Nephron progenitor cell (in vitro differentiated cells): Measurements from ENCODE around the gene LAT.

Experiments
- DNase-seq: peaks from one replicate; pipeline ENCODE4 v3.0.0; 2021
- H3K27ac Mint-ChIP-seq: 2 replicates; pipeline ENCODE4 v1.8.0; 2021; ENCODE audit warnings: mild to moderate bottlenecking, moderate library complexity, mixed read lengths
- H3K27me3 Mint-ChIP-seq: 2 replicates; pipeline ENCODE4 v1.8.0; 2021; ENCODE audit warnings: mild to moderate bottlenecking, low read depth, mixed read lengths; ENCODE audit not compliant: poor library complexity
- H3K36me3 Mint-ChIP-seq: 2 replicates; pipeline ENCODE4 v1.8.0; 2021; ENCODE audit warnings: low read depth, mixed read lengths
- H3K4me1 Mint-ChIP-seq: 2 replicates; pipeline ENCODE4 v1.8.0; 2021; ENCODE audit warnings: mixed read lengths
- H3K4me3 Mint-ChIP-seq: 2 replicates; pipeline ENCODE4 v1.8.0; 2021; ENCODE audit warnings: mild to moderate bottlenecking, moderate library complexity, mixed read lengths
- H3K9me3 Mint-ChIP-seq: 2 replicates; pipeline ENCODE4 v1.8.0; 2021; ENCODE audit warnings: mild to moderate bottlenecking, moderate library complexity, mixed read lengths
- CTCF ChIP-seq: fragments of 200-600 bp; sonication (generic); IDR thresholded peaks from 2 replicates; pipeline ENCODE4 v1.5.0; 2021; ENCODE audit warnings: antibody characterized with exemption

The LAT gene

GRCh38 chr16:29014561-29015069 lies 29.8 kb downstream of the LAT start:
- no peaks in the 10 kb centered on the region for H3K36me3 Mint-ChIP-seq
- no peaks in the 10 kb centered on the region for H3K9me3 Mint-ChIP-seq
- H3K27ac Mint-ChIP-seq, result no peak overlapping the region
- no peak overlapping the region for H3K4me3 Mint-ChIP-seq
- no peaks in the 10 kb centered on the region for H3K4me1 Mint-ChIP-seq
- DNase-seq, result no peak
- TF ChIP-seq CTCF, result no peak
- H3K27me3 Mint-ChIP-seq, result peaks cover 17% of the 10 kb centered on the region

DNA sequence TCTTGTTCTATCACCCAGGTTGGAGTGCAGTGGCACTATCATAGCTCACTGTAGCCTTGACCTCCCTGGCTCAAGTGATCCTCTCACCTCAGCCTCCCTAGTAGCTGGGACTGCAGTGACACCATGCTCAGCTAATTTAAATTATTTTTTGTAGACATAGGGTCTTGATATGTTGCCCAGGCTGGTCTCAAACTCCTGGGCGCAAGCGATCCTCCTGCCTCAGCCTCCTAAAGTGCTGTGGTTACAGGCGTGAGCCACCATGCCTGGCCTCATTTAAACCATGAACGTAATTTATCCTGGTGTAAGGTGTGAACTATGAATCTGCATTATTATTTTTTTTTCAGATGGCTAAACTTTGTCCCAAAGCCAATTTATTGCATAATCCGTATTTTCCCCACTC lies 37.3 kb downstream of the LAT start:
- Mint-ChIP-seq H3K4me1 (peaks cover 5% of the 10 kb centered on the region), H3K27me3 (peaks cover 3% of the 10 kb centered on the region), H3K36me3 (no peaks in the 10 kb centered on the region), H3K9me3 (no peaks in the 10 kb centered on the region), H3K27ac (no peak overlapping the region), H3K4me3 (no peak overlapping the region)
- no peak for TF ChIP-seq CTCF
- DNase-seq, result no peak

DNA sequence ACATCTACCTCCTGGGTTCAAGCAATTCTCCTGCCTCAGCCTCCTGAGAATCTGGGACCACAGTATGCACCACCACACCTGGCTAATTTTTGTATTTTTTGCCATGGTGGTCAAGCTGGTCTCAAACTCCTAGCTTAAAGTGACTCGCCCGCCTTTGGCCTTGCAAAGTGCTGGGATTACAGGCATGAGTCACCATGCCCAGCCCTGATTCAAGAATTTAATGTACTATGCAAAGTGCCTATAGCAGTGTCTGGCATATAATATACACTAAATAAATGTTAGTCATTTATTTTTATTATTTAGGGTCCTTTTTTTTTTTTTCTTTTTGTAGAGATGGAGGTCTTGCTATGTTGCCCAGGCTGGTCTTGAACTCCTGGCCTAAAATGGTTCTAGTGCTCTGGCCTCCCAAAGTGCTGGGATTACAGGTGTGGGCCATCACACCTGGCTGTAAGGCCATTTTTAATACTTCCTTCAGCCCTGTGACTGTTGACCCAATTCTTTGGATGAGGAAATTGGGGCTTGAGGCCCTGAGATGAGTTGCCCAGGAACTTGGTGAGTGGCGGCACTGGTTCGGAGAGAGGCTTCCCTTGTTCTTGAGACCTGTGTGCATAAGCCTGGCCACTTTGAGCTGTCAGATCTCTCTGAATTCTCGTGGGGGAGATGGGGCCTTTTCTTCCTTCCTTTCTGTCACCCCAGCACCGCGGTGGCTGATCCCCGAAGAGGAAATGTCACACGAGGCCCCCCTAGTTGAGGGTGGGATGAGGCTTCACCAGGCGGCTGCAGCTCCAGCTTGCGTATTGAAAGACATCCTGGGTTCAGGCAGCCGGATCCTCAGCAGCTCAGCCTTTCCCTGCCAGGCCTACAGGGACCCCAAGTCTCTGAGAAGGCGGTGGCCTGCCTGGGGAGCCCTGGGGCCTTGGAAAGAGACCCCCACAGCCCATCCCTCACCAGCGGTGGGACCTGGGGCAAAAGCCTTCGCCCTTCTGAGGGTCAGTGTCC lies 38.7 kb downstream of the LAT start:
- H3K27ac Mint-ChIP-seq, result no peak overlapping the region
- TF ChIP-seq CTCF, result no peak
- H3K9me3 Mint-ChIP-seq, result no peaks in the 10 kb centered on the region
- H3K4me1 Mint-ChIP-seq, result peaks cover 10% of the 10 kb centered on the region
- H3K27me3 Mint-ChIP-seq, result peaks cover 3% of the 10 kb centered on the region
- H3K4me3 Mint-ChIP-seq, result no peak overlapping the region
- H3K36me3 Mint-ChIP-seq, result no peaks in the 10 kb centered on the region
- no peak for DNase-seq

DNA sequence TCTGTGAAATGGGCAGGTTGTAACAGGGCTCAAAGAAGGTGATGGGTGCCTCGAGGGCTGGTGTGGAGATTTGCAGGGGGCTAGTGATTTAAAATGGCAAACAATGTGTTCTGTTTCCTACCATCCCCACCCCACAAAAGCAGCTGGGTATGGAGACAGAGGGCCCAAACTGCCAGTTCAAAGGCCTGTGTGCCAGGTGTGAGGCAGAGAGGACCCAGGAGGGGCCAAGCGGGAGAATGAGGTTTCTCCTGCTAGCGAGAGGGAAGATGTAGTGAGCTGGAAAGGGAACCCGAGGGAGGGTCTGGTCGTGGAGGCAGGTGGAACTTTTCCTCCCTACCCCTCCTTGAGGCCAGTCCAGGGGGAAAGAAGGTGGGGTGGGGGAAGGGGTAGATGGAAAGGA lies 39.4 kb downstream of the LAT start:
- Mint-ChIP-seq H3K27ac (no peak overlapping the region), H3K4me1 (peaks cover 16% of the 10 kb centered on the region), H3K4me3 (no peak overlapping the region), H3K9me3 (no peaks in the 10 kb centered on the region), H3K27me3 (peaks cover 3% of the 10 kb centered on the region), H3K36me3 (no peaks in the 10 kb centered on the region)
- no peak for DNase-seq
- no peak for TF ChIP-seq CTCF

GRCh38 chr16:29025218-29025617 lies 40.4 kb downstream of the LAT start:
- no peaks in the 10 kb centered on the region for H3K36me3 Mint-ChIP-seq
- no peak overlapping the region for H3K27ac Mint-ChIP-seq
- DNase-seq, result no peak
- no peak for TF ChIP-seq CTCF
- no peaks in the 10 kb centered on the region for H3K9me3 Mint-ChIP-seq
- no peak overlapping the region for H3K4me3 Mint-ChIP-seq
- H3K27me3 Mint-ChIP-seq, result peaks cover 3% of the 10 kb centered on the region
- peaks cover 22% of the 10 kb centered on the region for H3K4me1 Mint-ChIP-seq

DNA sequence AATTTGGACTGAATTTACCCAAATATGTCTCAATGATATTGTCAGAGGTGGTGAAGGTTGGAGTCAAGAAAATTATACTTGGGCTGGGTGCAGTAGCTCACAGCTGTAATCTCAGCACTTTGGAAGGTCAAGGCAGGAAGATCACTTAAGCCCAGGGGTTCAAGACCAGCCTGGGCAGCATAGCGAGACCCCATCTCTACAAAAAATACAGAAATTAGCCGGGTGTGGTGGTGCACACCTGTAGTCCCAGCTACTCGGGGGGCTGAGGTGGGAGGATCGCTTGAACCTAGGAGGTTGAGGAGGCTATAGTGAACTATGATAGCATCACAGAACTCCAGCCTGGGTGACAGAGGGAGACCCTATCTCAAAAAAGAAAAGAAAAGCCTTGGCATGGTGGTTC lies 40.9 kb downstream of the LAT start:
- H3K4me3 Mint-ChIP-seq, result no peak overlapping the region
- H3K27ac Mint-ChIP-seq, result no peak overlapping the region
- H3K36me3 Mint-ChIP-seq, result no peaks in the 10 kb centered on the region
- H3K9me3 Mint-ChIP-seq, result no peaks in the 10 kb centered on the region
- TF ChIP-seq CTCF, result no peak
- peaks cover 26% of the 10 kb centered on the region for H3K4me1 Mint-ChIP-seq
- H3K27me3 Mint-ChIP-seq, result peaks cover 3% of the 10 kb centered on the region
- DNase-seq, result no peak
